Measurements from ENCODE around the gene GEMIN7. TPM values are rescaled to one million over a fixed set of nuclear protein-coding genes. Genes with fewer than 3 reads are reported as not detected.

Gene GEMIN7
- total and polyA plus RNA-seq, 2 donors from 2014 or later, result 17.2 to 32.2 TPM

GRCh38 chr19:45040059-45040771, 38.8 kb upstream of the GEMIN7 start:
- FAIRE-seq (no peak), DNase-seq (no peak)
- H3K9ac ChIP-seq (ENCODE audit: low read length in 3 of 3), result peak overlapping the region; percentile 77 to 94 (median 81)
- TF ChIP-seq CTCF (IDR thresholded peaks at IDR 0.05; ENCODE audit: borderline replicate concordance, extremely low read depth, insufficient read depth), result no peak
- H3K4me1 ChIP-seq (ENCODE audit: control insufficient read depth in 2 of 3, insufficient read depth in 2 of 3, low read depth in 1 of 3, low read length in 3 of 3), result peaks cover 7 to 17% (median 8%) of the 10 kb centered on the region in 3 donors
- no peak overlapping the region for H3K27ac ChIP-seq (ENCODE audit: low read depth in 2 of 2, low read length in 2 of 2)
- peaks cover 9 to 28% (median 23%) of the 10 kb centered on the region in 3 donors for H3K36me3 ChIP-seq (ENCODE audit: control insufficient read depth in 2 of 3, insufficient read depth in 3 of 3, low read length in 3 of 3)
- H3K4me3 ChIP-seq (ENCODE audit: low read length in 3 of 3), result peak overlapping the region; percentile 73 to 93 (median 89)
- H3K27me3 ChIP-seq (ENCODE audit: control insufficient read depth, insufficient read depth, low read length), result no peaks in the 10 kb centered on the region
- H3K9me3 ChIP-seq (ENCODE audit: control insufficient read depth in 2 of 3, insufficient read depth in 1 of 3, low read length in 3 of 3), result no peaks in the 10 kb centered on the region
- intact Hi-C loops (cut with DNase I), result no loop called here

- H3K27me3 ChIP-seq (ENCODE audit: control insufficient read depth, insufficient read depth, low read length), result no peaks in the 10 kb centered on the region
- no peak overlapping the region for H3K9ac ChIP-seq (ENCODE audit: low read length in 3 of 3)
- DNase-seq (no peak), FAIRE-seq (no peak)
- no peak for TF ChIP-seq CTCF (IDR thresholded peaks at IDR 0.05; ENCODE audit: borderline replicate concordance, extremely low read depth, insufficient read depth)
- peaks cover 9 to 37% (median 25%) of the 10 kb centered on the region in 3 donors for H3K36me3 ChIP-seq (ENCODE audit: control insufficient read depth in 2 of 3, insufficient read depth in 3 of 3, low read length in 3 of 3)
- no peaks in the 10 kb centered on the region for H3K9me3 ChIP-seq (ENCODE audit: control insufficient read depth in 2 of 3, insufficient read depth in 1 of 3, low read length in 3 of 3)
- H3K27ac ChIP-seq (ENCODE audit: low read depth in 2 of 2, low read length in 2 of 2), result no peak overlapping the region
- peaks cover 7 to 17% (median 8%) of the 10 kb centered on the region in 3 donors for H3K4me1 ChIP-seq (ENCODE audit: control insufficient read depth in 2 of 3, insufficient read depth in 2 of 3, low read depth in 1 of 3, low read length in 3 of 3)
- intact Hi-C loops (cut with DNase I), result no loop called here
- no peak overlapping the region for H3K4me3 ChIP-seq (ENCODE audit: low read length in 3 of 3)
These were observed 37.9 kb upstream of the GEMIN7 start for GRCh38 chr19:45041125-45041524.

- no peak overlapping the region for H3K9ac ChIP-seq (ENCODE audit: low read length in 3 of 3)
- no peak overlapping the region for H3K4me3 ChIP-seq (ENCODE audit: low read length in 3 of 3)
- DNase-seq (no peak), FAIRE-seq (no peak)
- intact Hi-C loops (cut with DNase I), result no loop called here
- no peak for TF ChIP-seq CTCF (IDR thresholded peaks at IDR 0.05; ENCODE audit: borderline replicate concordance, extremely low read depth, insufficient read depth)
- peaks cover 2 to 37% (median 27%) of the 10 kb centered on the region in 3 donors for H3K36me3 ChIP-seq (ENCODE audit: control insufficient read depth in 2 of 3, insufficient read depth in 3 of 3, low read length in 3 of 3)
- H3K27me3 ChIP-seq (ENCODE audit: control insufficient read depth, insufficient read depth, low read length), result no peaks in the 10 kb centered on the region
- no peak overlapping the region for H3K27ac ChIP-seq (ENCODE audit: low read depth in 2 of 2, low read length in 2 of 2)
- no peaks in the 10 kb centered on the region for H3K9me3 ChIP-seq (ENCODE audit: control insufficient read depth in 2 of 3, insufficient read depth in 1 of 3, low read length in 3 of 3)
- H3K4me1 ChIP-seq (ENCODE audit: control insufficient read depth in 2 of 3, insufficient read depth in 2 of 3, low read depth in 1 of 3, low read length in 3 of 3), result peaks cover 0 to 8% (median 0%) of the 10 kb centered on the region in 3 donors
These were observed 33.2 kb upstream of the GEMIN7 start for GRCh38 chr19:45045671-45046353.
